Inflammatory macrophage treated with lipopolysaccharide for 4 hours (primary cell): ENCODE results near the gene FOXJ1.

Experiments
- DNase-seq: peaks from one replicate; pipeline ENCODE4 v3.0.0-alpha.2; 2020

The FOXJ1 gene

GRCh38 chr17:76139801-76140660, 1.0 kb downstream of the FOXJ1 start:
- DNase-seq: no peak

DNA sequence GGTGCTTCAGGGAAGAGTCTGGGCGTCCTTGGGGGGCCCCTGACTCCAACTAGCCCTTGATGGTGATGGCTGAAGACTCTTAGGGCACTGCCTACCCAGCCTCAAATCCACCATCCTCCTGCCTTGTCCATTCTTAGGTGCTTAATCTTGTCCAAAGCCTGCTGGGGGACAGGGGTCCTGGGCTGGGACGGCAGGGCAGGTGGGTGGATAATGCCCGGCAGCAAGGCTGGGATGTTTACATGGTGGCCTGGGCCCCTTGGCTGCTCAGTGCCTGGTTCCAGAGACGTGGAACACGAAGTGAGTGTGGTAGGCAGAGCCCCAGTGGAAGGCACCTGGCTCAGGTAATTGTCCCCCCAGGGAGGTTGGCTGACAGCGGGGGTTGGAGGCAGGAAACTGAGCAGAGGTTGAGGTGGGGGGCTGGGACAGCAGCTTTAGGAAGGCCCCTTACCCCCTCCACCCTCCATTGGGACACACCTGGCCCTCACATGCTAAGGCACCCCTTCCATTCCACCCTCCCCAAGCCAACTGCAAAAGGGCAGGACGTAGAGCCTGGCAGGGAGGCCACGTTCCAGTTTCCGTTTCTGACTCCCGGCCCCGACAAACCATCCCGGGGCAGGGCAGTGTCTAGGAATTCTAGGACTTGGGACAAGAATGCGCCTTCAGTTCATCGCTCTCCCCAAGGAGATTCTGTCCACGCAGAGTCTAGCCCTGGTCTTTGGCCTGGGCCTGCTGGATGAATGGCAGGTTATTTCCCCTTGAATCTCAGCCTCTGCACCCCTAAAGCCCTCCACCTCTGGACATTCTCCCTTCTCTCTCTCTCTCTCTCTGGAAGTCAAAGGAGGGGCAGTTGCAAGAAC, 1.9 kb downstream of the FOXJ1 start:
- DNase-seq: no peak

DNA sequence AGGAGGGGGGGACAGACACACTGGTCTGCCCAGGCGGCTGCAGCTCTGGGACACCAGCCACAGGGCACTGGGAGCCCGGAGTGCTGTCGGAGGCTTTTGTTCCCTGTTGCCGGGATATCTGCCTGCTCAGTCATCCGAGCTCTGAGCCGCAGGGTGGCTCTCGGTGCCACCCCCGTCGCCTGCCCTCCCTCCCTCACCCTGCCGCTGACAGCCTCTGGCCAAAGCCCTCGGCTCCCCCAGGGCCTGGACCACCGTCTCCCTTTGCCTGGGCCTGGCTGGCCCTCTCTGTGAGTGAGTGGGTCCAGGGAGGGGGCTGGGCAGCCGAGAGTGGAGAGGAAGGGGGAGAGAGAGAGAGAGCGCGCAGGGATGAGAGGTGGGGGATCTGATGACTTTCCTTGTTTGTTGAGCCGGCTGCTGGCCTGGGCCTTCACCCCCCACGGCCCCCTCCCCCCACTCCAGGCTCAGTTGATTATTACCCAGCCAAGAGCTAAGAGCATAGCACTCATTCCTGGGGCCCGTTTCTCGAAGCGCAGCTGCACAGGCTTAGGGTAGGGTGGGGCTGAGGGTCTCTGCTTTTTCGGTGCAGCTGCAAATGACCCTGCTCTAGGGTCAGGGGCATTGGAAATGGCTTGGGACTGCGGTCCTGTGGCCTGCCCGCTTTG, 2.7 kb downstream of the FOXJ1 start:
- no peak for DNase-seq

DNA sequence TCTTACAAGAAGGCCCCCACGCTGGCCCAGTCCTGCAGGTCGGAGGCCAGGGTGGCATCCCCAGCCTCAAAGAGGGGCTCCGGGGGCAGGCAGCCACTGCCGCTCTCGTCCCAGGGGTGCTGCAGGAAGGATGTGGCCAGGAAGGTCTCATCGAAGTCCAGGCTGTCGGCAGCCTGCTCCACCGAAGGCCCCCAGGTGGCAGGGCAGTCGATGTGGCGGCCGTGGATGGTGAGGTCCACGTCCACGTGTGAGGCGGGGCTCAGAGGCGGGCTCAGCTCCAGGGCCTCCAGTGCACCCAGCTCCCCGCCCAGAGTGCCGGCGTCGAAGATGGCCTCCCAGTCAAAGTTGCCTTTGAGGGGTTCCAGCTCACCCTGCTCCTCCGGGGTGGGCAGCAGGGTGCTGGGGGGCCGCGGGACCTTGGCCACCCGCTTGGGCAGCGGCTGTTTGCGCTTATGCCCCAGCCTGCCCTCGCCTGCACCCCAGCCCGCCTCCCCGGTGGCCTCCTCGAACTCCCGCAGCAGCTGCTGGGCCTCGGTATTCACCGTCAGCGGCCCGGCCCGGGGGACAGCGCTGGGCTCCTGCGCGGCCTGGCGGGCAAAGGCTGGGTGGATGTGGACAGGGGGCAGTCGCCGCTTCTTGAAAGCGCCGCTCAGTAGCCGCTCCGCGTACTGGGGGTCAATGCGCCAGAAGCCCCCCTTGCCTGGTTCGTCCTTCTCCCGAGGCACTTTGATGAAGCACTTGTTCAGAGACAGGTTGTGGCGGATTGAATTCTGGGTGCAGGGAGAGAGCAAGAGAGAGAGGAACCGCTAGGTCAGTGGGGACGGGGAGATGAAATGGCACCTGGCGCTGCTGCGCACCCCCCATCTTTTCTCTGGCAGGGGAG, 3.5 kb downstream of the FOXJ1 start:
- no peak for DNase-seq

DNA sequence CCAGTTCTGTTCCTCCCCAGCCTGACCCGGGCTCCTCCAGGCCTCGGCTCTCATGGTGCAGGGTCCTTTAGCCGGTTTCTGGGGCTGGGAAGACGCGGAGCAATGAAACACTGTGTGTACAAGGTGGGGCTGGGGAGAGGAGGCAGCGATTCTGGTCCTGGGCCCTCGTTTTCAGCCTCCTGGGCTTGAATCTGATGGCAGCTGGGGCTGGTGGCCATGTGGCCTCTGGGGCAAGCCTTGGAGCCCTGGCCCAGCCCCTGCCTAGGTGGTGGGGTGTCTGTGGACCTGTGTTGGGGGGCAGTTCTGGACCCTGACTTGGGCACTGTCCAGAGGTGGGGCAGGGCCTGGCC, 4.1 kb downstream of the FOXJ1 start:
- DNase-seq: no peak

DNA sequence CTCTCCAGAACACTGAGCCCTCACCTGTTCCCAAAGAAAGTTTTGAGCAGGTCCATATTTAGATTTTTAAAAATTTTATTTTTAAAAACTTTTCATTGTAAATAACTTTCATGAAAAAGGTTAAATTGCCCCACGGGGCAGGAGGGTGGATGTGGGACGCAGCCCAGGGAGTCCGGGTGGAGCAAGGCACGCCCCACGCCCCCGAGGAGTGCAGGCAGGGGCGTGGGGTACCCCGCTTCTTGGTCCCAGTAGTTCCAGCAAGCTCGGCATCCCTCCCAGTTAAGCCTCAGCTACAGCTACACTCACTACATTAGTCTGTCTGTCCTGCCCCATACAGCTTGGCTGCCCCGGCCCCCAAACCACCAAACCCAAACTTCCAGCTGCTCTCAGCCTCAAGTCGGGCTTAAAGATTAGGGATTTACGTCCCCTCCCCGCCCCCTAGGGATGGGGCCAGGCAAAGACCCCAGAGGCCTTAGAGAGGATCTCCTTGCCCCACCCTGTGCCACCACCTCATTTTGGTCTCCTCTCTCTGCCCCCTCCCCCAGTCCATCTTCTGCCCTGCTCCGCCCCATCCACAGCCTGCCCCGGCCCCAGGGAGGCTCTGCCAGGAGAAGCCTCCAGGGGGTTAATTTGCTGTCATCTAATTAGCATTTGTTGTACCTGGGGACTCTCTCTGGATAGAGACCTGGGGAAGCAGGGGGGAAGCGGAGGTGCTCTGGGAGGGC, 4.6 kb downstream of the FOXJ1 start:
- no peak for DNase-seq

DNA sequence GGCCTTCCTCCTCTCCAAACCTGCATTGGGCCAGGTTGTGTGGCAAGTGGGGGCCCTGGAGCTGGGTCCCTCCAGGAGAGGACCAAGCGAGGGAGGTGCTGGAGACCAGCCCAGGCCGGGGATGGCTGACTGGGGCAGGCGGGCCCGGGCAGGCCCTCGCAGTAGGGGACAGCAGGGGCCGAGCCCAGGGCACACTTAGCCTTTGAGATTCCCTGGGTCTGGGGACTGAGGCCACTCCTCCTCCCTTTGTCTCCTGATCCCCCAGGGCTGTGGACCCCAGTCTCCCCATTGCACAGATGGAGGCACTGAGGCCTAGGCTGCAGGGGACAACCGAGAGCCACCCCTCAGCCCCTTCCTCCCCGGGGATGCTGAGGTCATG, 5.2 kb downstream of the FOXJ1 start:
- no peak for DNase-seq

DNA sequence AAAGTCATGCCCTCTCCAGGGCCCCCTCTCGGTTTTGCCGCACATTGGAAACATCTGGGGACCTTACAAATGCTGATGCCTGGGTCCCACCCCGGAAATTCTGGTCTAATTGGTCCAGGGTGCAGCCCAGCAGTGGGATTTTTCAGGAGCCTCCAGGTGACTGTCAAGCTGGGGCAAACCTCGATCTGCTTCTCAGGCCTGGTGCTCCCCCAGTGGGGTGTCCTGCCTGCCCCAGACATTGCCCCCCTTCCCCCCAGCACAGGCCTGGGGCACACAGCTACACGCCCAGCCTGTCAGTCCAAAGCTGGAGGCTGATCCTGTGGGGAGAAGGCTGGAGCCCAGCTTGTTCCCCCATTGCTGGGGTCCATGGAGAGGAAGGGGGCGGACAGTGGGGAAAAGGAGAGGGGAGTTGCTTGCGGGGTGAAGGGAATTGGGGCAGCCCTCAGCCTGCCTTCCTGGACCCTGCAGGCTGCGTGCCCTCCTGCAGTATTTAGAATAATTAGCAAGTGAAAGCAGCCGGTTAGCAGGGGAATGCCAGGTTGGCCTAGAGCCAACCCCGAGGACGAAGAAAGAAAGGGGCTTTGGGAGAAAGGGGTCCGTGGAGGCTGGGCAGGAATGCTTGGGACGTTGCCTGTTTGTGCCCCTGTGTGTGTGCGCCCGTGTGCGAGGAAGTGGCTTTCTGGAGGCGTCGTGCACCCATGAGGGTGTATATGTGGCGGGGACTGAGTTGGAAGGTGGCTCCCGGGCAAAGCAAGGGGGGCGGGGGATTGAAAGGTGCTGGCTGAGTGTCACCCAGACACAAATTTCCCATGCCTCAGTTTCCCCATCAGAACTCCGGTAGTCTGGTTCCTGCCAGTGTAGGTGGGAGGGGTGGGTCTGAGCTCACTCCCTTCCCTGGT, 5.9 kb downstream of the FOXJ1 start:
- no peak for DNase-seq

GRCh38 chr17:76132574-76133338, 8.3 kb downstream of the FOXJ1 start:
- no peak for DNase-seq

- DNase-seq: no peak
Observed at GRCh38 chr17:76131692-76132573, 9.1 kb downstream of the FOXJ1 start.

- DNase-seq: no peak
Observed at GRCh38 chr17:76131051-76131691, 9.9 kb downstream of the FOXJ1 start.

- no peak for DNase-seq
Observed at GRCh38 chr17:76130473-76130872, 10.6 kb downstream of the FOXJ1 start.

GRCh38 chr17:76125922-76126321, 15.1 kb downstream of the FOXJ1 start:
- no peak for DNase-seq

DNA sequence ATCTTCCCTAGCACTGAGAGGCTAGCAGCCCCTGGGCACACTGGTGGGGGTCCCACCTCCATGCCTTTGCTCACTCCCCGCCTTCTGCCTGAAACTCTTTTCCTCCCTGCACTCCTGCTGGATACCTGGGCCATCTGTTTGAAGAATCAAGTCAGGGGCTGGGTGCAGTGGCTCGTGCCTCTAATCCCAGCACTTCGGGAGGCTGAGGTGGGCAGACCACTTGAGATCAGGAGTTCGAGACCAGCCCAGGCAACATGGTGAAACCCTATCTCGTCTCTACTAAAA, 15.7 kb downstream of the FOXJ1 start:
- DNase-seq: no peak

- no peak for DNase-seq
Observed at GRCh38 chr17:76124582-76125390, 16.3 kb downstream of the FOXJ1 start.

DNA sequence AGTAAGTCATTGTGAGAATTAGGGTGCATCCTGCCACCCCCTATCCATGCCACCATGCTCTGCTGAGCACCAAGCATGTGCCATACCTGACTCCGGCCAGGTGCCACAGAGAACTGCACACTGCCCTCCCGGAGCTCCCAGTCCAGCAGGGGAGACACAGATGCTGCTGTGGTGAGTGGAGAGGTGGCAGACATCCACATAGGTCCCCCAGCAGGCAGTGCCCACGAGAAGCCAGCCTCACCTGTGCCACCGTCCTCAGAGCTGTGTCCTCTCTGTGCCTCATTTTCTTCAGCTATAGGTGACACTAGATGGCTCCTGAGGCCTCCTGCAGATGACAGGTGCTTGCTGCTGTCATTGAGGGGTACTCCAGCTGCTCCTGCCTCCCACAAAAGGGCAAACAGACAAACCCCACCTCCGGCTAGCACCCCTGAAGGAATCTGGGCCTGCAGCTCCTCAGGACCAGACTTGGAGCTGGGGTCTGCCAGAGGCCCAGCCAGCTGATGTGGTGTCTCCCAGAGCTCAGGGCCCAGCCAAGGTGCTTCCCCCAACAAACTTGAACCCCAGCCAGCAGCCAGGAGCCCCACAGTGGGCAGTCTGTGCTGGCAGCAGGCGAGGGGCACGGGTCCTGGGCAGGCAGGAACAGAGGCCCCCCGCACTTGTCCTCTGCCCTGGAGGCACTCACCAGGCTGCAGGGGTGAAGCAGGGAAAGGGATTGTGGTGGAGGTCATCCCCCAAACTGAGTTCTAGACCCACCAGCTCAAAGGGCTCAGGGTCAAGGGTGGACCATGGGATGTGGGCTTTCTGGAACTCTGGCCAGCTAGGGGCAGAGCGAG, 17.1 kb downstream of the FOXJ1 start:
- DNase-seq: no peak

DNA sequence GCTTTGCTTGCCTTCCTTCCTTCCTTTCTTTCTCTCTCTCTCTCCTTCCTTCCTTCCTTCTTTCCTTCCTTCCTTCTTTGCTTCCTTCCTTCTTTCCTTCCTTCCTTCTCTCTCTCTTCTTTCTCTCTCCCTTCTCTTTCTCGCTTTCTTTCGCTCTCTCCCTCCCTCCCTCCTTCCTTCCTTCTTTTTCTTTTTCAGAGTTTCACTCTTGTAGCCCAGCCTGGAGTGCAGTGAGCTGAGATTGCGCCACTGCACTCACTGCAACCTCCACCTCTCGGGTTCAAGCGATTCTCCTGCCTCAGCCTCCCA, 17.9 kb downstream of the FOXJ1 start:
- DNase-seq: no peak
